ENCODE data around the gene HOMER3. TPM values are rescaled to one million over a fixed set of nuclear protein-coding genes. Genes with fewer than 3 reads are reported as not detected.

Gene HOMER3
- total RNA-seq, result 53.3 and 55.2 TPM in 2 replicates

GRCh38 chr19:18940769-18941627, at the start of gene HOMER3:
Gene HOMER3, minus strand, starts transcription at chr19:18941217. Its CDS starts 2,235 bp downstream, at chr19:18938982.

GRCh38 chr19:18919086-18919899, 21.7 kb downstream of the HOMER3 start, which contains the start of the genes COPE and DDX49:
Gene COPE, minus strand, starts transcription at chr19:18919387. Its CDS starts 39 bp downstream, at chr19:18919348.
Gene DDX49, plus strand, starts transcription at chr19:18919715. Its CDS starts 27 bp downstream, at chr19:18919742.

GRCh38 chr19:18895824-18896341, 45.1 kb downstream of the HOMER3 start, which contains the start of gene CERS1:
Gene CERS1, minus strand, starts transcription at chr19:18896158. Its CDS starts 86 bp downstream, at chr19:18896072.

Other genes starting within 250 kb of the HOMER3 start
- gene COMP, start 149.9 kb downstream of the HOMER3 start, total RNA-seq, result 0.09 and 3.0 TPM in 2 replicates
- 66.8 and 111 TPM in 2 replicates for gene UPF1, start 109.3 kb downstream of the HOMER3 start, total RNA-seq
- gene CERS1, start 45.1 kb downstream of the HOMER3 start, total RNA-seq, result 2.3 and 2.7 TPM in 2 replicates
- 227 and 244 TPM in 2 replicates for gene COPE, start 21.8 kb downstream of the HOMER3 start, total RNA-seq
- 48.8 and 56.7 TPM in 2 replicates for gene DDX49, start 21.5 kb downstream of the HOMER3 start, total RNA-seq
- 52.9 and 63.7 TPM in 2 replicates for gene SUGP2, start 92.3 kb upstream of the HOMER3 start, total RNA-seq
- gene ARMC6, start 92.4 kb upstream of the HOMER3 start, total RNA-seq, result 36.2 and 54.6 TPM in 2 replicates
- gene SLC25A42, start 122.8 kb upstream of the HOMER3 start, total RNA-seq, result 6.3 and 8.6 TPM in 2 replicates
- 29.1 and 29.8 TPM in 2 replicates for gene TMEM161A, start 197.3 kb upstream of the HOMER3 start, total RNA-seq
- gene MEF2B, start 229.0 kb upstream of the HOMER3 start, total RNA-seq, result not detected in 2 replicates

All from smooth muscle cell of the umbilical artery (primary cell).